Prostate gland (tissue), 2 donors: ENCODE measurements around the gene TMEM212.

Source experiments
- CTCF ChIP-seq, 4 experiments: fragments of 200-600 bp in 2 of 4; fragments of 450-650 bp in 2 of 4; sonication (generic) in 2 of 4; IDR thresholded peaks; 1 replicate in 3 of 4; 2 replicates in 1 of 4; pipeline ENCODE4 v1.5.1; 2016 to 2019; ENCODE audit warnings: antibody characterized with exemption in 4 of 4, mild to moderate bottlenecking in 2 of 4, moderate library complexity in 2 of 4
- POLR2A ChIP-seq: fragments of 450-650 bp; IDR thresholded peaks from one replicate; pipeline ENCODE4 v1.6.1; 2016; ENCODE audit warnings: antibody characterized with exemption, mild to moderate bottlenecking
- POLR2AphosphoS5 ChIP-seq: sonication (generic); formaldehyde crosslinking; IDR thresholded peaks from one replicate; pipeline ENCODE4 v1.6.1; 2017; ENCODE audit warnings: antibody characterized with exemption

GRCh38 chr3:171845481-171846284, 2.5 kb downstream of the TMEM212 start:
- TF ChIP-seq CTCF (IDR thresholded peaks at IDR 0.05), result no peak
- TF ChIP-seq POLR2A, result no peak
- TF ChIP-seq POLR2AphosphoS5, result no peak
